Dermis lymphatic vessel endothelial cell (primary cell): ENCODE results near the gene UXS1. TPM values are rescaled to one million over a fixed set of nuclear protein-coding genes. Genes with fewer than 3 reads are reported as not detected.

ENCODE experiments used
- total RNA-seq: library from RNA; depleted of rRNA; stranded (reverse); fragments of >200 nt; gene quantifications from 2 replicates; pipeline ENCODE4 v1.2.1, GENCODE V29; 2014

Gene UXS1
- 16.0 and 20.5 TPM in 2 replicates for total RNA-seq

GRCh38 chr2:106193977-106194778, at the start of gene UXS1:
UXS1 (minus strand) TSS chr2:106194301; CDS start chr2:106194241, 60 bp downstream.

